Measurements from ENCODE around the gene GLI3.

The GLI3 gene

GRCh38 chr7:42106562-42106961, 130.4 kb downstream of the GLI3 start:
- no peak overlapping the region for H3K4me3 ChIP-seq (ENCODE audit: low read depth, low read length)
- no peak for TF ChIP-seq CTCF (IDR thresholded peaks at IDR 0.05; ENCODE audit: low read depth, low read length)
- in situ Hi-C loops (cut with HindIII; ENCODE audit: low sequenced_read_pairs), result no loop called here
- no peak for DNase-seq (ENCODE audit: low read depth, low spot score)

- no peak overlapping the region for H3K4me3 ChIP-seq (ENCODE audit: low read depth, low read length)
- TF ChIP-seq CTCF (IDR thresholded peaks at IDR 0.05; ENCODE audit: low read depth, low read length), result no peak
- in situ Hi-C loops (cut with HindIII; ENCODE audit: low sequenced_read_pairs), result no loop called here
- DNase-seq (ENCODE audit: low read depth, low spot score), result no peak
Observed at GRCh38 chr7:42105554-42106358, 131.3 kb downstream of the GLI3 start.

DNA sequence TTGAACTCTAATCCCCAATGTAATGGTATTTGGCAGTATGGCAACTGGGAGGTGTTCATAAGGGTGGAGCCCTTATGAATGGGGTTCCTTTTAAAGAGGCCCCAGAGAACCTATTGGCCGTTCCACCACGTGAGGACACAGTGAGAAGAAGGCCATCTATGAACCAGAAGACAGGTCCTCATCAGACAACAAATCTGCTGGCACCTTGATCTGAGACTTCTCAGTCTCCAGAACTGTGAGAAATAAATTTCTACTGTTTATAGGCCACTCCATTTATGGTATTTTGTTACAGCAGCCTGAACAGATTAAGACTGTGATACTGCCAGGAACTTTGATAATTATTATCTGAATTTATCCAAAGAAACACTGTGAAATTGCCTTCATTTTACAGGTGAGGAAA, 132.3 kb downstream of the GLI3 start:
- no peak overlapping the region for H3K4me3 ChIP-seq (ENCODE audit: low read depth, low read length)
- in situ Hi-C loops (cut with HindIII; ENCODE audit: low sequenced_read_pairs), result no loop called here
- TF ChIP-seq CTCF (IDR thresholded peaks at IDR 0.05; ENCODE audit: low read depth, low read length), result no peak
- no peak for DNase-seq (ENCODE audit: low read depth, low spot score)

DNA sequence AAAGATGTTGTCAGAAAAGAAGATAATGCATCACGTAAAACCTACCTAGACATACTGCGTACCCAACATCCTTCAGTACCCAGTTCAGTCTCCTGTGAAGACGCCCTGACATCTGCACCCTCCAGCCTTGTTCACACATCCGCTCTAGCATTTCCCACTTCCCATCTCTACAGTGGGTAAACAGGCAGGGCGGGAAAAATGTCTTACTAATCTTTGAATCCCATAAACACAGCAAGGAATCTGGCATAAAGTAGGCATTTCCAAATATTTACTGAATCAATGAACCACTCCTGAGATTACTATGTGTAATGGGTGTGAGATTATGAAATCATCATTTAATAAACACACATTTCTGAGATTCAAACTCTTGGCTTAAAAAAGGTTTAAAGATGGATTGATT, 132.8 kb downstream of the GLI3 start:
- no peak overlapping the region for H3K4me3 ChIP-seq (ENCODE audit: low read depth, low read length)
- in situ Hi-C loops (cut with HindIII; ENCODE audit: low sequenced_read_pairs), result no loop called here
- DNase-seq (ENCODE audit: low read depth, low spot score), result no peak
- no peak for TF ChIP-seq CTCF (IDR thresholded peaks at IDR 0.05; ENCODE audit: low read depth, low read length)

DNA sequence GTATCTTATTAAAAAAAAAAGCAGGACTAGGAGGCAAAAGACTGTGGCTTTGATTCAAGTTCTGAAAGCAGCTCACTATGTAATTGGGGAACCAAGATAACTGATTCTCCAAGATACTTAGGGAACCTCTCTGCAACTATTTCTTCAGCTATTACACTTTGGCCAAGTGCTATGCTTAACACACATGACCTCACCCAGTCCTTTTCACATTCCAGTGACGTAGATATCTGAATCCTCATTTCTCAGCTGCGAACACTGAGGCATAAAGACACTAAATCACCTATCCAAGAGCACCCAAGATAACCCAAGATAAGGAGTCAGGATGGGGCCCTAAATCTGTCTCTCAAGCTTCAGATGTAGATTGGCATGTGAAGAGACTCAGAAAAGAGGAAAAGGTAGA, 133.6 kb downstream of the GLI3 start:
- no peak for DNase-seq (ENCODE audit: low read depth, low spot score)

GRCh38 chr7:42103020-42103419, 134.0 kb downstream of the GLI3 start:
- TF ChIP-seq CTCF (IDR thresholded peaks at IDR 0.05; ENCODE audit: low read depth, low read length), result no peak
- H3K4me3 ChIP-seq (ENCODE audit: low read depth, low read length), result no peak overlapping the region
- in situ Hi-C loops (cut with HindIII; ENCODE audit: low sequenced_read_pairs), result no loop called here
- DNase-seq (ENCODE audit: low read depth, low spot score), result no peak

More for the DNA sequence above, 133.6 kb downstream of the GLI3 start:
- TF ChIP-seq CTCF (IDR thresholded peaks at IDR 0.05; ENCODE audit: low read depth, low read length), result no peak
- H3K4me3 ChIP-seq (ENCODE audit: low read depth, low read length), result no peak overlapping the region
- in situ Hi-C loops (cut with HindIII; ENCODE audit: low sequenced_read_pairs), result no loop called here

Measured in astrocyte of the spinal cord (primary cell).